CD4-positive, alpha-beta T cell treated with Interleukin-1 beta for 1 hour (primary cell): ENCODE results near the gene PRKCH.

Experiments
- DNase-seq, 2 donors: peaks; one replicate each; pipeline ENCODE4 v3.0.0-alpha.2; 2020 to 2022

Gene PRKCH

DNA sequence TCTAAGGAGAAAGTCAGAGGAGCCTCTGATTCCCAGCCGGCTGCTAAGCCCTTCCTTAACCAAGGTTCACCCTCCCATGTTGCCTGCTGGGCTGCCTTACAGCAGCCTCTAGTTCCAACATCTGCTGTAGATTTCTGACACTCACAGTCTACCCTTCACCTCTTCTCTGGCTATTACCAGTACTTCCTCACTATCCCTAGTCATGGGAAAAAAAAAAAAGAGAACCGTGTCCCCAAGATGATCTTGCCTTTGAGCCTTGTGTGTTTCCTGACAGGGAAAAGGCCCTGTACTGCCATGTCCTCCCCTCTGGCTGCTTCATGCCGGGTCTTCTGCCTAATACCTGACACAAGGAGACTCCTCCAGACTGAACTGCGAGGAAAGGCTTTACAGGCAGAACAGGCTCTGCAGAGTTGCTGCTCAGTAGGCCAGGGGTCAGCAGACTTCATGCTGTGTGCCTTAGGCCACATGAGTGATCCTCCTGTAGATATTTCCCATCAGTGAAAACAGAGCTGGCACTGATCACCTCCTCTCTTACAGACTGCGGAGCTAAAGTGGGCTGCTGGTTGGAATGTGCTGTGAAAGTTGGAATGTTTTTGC is 46.8 kb downstream of the PRKCH start:
- DNase-seq = no peak

DNA sequence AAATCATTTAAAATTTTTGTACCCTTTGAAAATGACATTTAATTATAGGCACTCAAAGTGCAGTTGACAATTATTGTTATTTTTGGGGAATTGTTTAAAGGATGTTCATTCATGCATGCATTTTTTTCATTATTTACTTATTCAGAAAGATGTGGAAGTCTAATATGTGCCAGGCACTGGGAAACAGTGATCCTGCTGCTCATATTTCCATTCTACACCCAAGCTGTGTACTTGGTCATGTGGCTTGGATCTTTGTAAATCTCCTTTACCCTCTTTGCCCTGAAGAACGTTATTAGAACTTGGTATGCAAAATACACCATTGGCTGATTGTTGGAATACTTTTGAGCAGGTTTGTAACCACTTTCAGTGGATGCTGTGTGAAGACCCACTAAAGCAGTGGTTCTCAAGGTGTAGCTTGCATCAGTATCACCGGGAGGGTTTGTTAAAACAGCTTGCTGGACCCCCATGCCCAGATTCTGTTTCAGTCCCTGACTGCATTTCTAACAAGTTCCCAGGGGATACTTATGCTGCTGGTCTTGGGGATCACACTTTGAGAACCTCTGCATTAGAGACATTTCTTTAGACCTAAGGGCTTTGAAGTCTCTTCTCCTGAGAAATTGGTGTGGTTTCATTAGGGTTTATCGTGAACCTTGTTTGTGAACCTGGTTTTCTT is 47.5 kb downstream of the PRKCH start:
- DNase-seq = no peak

DNA sequence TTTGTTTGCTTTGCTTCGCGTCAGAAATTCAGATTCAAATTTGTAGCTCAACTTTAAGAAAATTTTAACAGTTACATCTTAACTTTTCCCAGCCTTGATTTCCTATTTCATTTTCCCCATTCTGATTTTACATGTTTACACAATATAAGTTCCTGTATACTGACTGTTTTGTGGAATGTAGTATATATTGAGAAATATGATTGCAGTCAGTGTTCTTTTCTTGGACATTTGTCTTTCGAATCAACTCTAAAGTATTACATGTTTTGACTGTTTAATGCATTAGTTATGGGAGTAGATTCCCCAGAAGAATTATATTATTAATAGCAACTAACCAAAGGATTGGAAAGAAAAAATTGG is 48.1 kb downstream of the PRKCH start:
- DNase-seq = no peak

DNA sequence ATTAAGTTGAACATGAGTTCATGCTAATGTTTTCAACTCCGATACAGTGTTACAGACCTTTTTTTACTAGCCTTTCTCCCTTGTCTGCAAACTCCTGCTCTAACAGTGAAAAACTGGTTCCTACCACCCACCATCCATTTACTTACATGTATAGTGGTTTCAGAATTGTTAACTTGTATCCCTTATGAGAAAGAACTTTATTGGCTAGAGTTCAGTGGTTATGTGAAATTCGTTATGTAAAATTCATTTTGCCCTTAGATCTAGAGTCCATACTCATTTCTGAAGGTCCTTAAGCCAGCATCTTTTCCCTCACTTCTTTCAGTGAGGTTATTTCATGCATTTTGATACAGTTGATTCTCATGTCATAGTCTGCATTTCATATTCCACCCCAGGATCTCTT is 51.0 kb downstream of the PRKCH start:
- DNase-seq = no peak

DNA sequence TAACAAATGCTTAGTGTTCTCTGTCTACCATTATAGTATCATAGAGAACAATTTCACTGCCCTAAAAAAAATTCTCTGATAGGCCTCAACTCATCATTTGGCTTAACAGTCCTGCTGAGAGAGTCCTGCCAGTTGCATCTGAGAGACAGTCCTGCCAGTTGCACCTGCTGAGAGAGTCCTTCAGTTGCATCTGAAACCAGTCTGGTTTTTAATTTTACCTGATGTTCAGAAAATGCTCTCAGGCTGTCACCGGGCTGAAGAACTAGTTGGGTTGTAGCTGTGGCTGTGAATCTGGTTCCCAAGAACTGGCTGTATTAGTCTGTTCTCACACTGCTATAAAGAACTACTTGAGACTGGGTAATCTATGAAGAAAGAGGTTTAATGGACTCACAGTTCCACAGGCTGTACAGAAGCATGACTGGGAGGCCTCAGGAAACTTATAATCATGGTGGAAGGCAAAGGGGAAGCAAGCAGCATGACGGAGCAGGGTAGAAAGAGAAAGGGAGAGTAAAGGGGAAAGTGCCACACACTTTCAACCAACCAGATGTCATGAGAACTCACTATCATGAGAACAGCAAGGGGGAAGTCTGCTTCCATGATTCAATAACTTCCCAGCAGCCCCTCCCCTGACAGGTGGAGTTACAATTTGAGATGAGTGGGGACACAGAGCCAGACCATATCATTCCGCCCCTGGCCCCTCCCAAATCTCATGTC is 51.6 kb downstream of the PRKCH start:
- DNase-seq = no peak

DNA sequence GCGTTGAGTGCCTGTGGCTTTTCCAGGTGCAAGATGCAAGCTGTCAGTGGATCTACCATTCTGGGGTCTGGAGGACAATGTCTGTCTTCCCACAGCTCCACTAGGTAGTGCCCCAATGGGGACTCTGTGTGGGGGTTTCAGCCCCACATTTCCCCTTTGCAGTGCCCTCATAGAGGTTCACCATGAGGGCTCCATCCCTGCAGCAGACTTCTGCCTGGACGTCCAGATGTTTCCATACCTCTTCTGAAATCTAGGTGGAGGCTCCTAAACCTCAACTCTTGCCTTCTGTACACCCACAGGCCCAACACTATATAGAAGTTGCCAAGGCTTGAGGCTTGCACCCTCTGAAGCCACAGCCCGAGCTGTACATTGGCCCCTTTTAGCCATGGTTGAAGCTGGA is 52.9 kb downstream of the PRKCH start:
- no peak for DNase-seq

DNA sequence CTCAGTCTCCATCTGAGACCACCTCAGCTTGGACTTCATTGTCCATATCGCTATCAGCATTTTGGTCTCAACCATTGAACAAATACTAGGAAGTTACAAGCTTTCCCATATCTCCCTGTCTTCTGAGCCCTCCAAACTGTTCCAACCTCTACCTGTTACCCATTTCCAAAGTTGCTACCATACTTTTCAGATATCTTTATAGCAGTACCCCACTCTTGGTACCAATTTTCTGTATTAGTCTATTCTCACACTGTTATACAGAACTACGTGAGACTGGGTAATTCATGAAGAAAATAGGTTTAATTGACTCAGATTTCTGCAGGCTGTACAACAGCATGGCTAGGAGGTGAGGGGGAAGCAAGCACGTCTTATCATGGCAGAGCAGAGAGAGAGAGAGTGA is 53.8 kb downstream of the PRKCH start:
- DNase-seq = no peak

DNA sequence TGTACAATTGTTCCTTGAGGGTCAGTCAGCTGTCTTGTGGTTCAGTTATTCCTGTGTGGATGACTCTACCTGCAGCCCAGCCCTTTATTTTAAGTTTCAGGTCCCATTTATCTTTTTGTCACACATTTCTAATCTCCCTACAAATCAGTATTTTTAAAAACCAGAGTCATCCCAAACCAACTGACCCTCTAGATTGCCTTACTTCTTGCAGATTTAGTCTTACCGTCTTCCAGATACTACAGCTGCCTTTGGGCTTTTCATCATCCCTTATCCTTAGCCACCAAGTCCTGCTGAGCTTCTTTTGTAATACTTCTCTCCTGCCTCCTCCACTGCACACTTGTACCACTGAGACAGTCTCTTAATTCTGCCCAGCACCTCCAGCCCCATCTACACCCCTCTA is 54.9 kb downstream of the PRKCH start:
- DNase-seq = no peak

DNA sequence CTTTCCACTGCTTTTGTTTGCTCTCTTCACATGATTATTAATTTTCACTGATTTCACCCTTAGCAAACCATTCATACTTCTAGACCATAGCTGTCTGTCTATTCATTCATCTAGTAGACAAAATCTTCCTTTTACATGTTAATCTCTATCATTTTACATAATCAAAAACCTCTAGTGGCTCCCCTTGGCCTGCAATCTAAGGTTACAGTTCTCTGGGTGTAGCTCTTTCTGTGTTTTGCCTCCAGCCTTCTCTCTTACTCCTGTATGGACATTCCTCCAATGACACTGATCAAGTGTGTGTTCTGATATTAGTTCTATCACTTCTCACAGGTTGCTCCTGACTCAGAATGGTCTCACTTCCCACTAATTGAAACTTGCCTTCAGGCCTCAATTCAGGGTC is 56.4 kb downstream of the PRKCH start:
- no peak for DNase-seq

DNA sequence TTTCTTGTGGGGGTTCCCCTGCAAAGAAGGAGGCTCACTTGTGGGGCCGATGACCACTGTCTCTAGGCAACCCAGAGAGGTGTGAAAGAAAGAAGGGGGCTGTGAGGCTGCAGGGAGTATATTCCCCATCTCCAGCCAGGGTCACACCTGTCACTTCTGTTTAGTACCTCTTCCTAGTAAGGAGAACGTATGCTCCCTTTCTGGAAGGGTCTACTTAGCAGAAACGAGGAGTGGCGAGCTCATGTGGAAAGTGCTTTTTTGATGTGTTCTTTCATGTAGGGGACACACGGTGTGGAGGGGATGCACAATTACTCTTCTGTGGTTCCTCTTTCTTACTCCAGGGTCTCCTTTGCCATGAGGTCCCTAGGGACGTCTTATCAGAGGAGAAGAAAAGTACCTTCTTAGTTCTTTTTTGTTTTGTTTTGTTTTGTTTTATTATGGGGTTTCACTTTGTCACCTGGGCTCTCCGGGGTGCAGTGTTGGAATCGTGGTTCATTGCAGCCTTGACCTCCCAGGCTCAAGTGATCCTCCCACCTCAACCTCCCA is 58.3 kb downstream of the PRKCH start:
- peak; percentile 25 to 41 for DNase-seq

DNA sequence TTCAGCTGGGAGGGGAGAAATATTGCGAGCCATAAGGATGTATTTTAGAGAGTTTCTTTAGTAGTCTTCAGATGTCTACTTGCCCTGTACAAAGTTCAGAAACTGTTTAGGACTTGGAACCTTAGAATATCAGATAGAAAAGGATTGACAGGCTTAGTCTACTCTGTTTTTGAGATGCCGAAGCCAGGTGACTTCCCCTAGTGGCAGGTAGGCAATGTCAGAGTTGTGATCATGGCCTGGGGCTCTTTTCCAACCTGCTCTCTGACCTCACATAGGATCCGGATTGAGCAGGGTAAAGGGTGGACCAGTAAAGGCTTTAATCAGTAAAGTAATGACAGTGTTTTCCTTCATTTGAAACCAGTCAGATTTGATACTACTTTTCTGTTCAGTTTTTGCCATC is 59.6 kb downstream of the PRKCH start:
- DNase-seq = peak in 1 of 2 donors; percentile 35

DNA sequence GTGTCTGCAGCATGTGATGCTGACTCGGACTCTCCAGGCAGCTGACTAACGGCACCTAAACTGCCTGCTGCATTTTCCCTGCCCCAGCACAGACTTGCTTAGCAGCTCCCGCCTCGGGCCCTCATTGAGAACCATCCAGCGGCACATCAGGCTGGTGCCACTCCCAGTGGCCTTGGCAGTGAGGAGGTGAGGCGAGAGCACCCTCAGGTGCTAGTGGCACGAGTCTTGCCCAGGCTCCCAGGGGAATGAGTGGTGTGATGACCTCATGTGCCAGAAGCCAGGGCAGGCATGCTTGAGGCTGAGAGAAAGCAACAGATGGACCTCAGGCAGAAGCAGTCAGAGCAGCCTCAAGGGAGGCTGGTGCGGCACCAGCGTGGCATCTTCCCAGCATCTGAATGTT is 60.2 kb downstream of the PRKCH start:
- DNase-seq = no peak

DNA sequence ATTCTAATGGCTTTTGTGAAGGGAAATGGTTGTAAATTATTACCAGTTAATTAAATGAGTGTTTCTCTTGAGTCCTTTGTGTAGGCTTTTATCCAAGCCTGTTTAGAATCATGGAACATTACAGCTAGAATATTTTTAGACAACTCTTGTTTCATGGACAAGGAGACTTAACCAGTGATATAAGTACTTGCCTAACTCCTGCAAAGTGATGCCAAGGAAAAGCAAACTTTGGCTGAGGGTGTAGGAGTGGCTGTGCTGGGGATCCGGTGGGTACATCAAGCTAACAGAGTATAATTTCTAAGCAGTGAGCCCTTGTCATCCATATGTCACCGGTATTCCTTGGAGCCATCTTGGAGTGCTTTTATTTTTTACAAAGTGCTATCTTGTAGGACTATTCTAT is 61.5 kb downstream of the PRKCH start:
- DNase-seq = no peak

DNA sequence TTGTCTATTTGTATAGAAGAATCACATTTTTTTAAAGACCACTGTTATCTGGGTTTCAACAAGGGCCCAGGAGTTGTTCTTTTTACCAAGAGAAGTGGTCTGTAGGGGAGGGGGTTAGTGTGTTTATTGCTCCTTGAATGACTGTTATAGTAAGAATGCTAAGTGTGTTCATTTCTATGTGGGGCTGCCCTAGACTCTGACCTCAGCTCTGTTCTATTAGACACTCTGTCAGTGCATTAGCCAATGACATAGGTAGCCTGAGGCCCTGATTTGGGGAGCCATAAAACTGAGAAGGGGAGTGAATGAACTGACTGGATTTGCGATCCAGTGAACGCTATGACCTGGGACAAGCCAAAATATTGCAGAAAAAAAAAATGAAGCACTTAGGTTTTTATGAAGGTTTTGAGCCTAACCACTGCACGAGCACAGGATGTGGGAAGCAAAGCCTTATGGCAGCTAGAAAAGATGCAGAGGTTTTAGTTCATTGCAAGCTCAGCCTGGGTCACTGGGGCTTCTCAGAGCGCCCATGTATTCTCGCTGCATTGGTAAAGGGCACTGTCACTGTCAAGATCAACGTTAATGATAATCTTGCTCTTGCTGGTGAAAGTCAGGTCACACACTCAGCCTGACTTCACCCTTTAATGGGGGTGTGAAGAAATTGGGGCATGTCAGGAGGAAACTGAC is 63.8 kb downstream of the PRKCH start:
- peak; percentile 59 to 70 for DNase-seq

DNA sequence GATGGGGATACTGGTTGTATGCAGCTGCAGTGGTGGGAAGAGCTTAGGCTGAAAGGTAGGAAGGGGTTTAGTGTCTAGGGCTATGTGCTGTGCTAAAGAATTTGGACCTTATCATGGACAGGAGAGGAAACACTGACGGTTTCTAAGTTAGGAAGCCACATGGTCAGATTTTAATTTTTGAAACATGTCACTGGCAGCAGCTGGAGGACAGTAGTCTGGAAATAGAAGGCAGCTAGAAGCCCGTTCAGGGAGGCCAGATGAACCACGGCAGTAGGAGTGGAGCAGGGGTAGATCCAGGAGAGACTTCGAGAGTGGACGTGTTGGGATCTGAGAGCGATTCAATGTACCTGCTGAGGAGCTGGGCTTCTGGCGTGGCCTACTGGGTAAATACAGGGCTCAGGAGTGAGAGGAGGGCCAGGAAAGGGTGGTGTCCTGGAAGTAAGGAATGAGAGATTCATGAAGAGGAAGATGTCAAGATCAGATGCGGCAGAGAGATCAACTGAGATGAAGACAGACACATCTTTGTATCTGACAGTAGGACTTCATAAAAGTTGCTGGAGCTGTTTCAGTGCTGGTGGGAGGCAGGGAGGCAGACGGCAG is 64.9 kb downstream of the PRKCH start:
- no peak for DNase-seq

DNA sequence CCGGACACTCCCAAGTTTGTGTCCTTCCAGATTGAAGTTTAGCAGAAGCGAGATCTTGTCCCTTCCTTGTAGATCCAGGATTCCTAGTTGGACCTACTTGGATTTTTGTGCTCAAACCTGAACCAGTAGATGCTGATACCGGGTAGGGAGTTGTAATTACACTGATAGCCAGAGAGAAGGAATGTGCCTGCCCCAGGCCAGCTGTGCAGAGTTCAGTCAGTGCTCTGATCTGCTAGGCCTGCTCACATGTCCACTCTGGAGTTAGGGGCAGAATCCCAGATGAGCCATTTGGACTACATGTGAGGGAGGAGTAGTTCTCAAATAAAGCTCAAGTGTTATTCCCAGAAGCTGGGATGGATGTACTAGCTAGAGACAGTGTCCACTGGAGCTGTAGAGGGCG is 65.7 kb downstream of the PRKCH start:
- DNase-seq = no peak

DNA sequence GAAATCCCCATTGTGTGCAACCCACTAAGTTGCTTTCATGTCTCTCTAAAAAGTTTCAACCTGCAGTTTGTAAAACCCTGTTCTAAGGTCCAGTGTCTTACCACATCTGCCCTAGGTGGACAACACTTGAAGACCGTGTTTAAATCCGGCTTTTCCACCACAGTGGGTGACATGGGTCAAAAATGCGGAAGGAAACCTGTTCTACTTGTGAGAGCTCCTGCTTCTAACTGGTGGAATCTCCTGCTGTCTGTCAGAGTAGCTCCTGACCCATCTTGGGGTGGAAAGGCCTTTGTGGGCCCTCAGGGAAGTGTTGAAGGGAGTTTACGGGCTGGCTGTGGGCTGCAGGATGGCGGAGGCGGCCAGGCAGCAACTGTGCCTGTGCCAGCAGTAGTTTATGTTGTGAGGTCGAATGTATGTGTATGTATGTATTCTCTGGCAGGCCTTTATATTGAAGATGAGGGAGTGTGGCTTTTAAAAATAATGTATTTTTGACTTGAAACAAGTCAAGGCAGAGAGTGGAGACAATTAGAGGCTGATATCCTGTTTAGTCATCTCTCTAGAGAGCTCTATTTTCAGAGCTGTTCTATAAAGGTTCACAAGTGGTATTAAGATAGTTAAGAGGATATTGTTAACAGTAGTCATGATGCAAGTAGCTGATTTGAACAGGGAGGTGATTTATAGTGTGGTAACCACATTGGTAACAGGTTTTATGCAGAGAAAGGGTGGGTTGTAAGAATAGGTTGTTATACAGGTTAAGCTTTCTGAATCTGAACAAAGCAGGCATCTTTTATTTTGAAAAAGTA is 67.0 kb downstream of the PRKCH start:
- peak; percentile 22 to 53 for DNase-seq

DNA sequence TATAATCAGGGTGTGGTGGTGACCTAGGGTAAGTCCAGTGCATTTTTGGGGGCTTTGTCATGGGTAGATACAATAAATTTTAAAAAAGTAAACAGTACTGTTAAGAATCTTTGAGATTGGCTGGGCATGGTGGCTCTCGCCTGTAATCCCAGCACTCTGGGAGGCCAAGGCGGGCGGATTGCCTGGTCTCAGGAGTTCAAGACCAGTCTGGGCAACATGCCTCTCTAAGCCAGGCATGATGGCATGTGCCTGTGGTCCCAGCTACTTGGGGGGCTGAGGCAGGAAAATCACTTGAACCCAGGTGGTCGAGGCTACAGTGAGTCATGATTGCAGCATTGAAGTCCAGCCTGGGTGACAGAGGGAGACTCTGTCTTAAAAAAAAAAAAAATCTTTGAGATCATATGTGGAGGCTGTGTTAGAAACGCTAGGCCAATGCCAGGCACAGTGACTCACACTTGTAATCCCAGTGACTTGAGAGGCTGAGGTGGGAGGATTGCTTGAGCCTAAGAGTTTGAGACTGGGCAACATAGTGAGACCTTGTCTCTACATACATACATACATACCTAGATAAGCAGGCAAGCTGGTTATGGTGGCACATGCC is 67.7 kb downstream of the PRKCH start:
- DNase-seq = peak in 1 of 2 donors; percentile 19

DNA sequence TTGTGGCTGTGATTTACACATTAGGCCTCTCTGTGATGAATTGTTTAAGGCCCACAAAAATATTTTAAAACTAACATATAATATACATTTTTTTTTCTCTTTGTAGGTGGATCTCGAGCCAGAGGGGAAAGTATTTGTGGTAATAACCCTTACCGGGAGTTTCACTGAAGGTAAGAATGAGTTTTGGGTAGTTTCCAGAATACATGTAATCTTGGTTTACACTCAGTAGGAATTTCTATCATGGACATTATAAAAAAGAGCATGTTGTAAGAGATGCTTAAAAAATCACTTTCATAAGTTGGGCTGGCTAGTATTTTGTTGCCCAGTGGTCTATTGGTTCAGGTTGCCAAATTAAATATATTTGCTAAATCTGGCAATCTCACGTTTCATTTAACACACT is 69.7 kb downstream of the PRKCH start:
- DNase-seq = no peak

DNA sequence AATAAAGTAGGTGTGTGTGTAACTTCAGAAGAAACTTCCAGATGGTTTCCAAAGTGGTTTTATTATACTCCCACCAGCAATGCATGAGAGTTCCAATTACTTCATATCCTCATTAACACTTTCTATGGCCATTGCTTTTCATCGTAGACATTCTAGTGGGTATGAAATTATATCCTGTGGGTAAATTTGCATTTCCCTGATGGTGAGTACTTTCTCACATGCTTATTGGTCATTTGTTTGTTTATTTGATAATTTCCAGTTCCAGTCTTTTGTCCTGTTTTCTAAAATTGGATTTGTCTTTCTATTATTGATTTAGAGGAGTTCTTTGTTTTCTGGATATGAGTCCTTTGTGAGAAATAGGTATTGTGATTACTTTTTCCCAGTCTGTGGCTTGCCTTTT is 70.9 kb downstream of the PRKCH start:
- DNase-seq = no peak

DNA sequence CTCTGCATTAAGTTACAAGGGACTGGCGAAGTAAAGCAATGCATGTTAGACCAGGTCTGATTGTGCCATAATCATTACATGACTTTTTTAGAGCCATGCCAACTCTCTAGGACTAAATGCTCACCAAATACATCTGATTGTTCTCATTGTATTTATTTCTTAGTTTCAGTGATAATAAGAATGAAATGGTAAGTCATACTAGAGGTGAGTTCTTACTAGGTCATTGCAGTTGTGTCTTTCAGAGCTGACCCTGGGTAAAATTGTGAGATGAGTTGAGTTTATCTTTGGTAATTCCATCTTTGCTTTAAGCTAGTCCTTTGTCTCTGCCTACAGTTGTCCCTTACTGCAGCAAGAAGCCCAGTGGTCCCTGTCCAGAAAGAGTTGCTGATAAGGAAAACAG is 73.2 kb downstream of the PRKCH start:
- DNase-seq = no peak
